Ascending aorta (tissue), 2 donors: ENCODE data around the gene VKORC1. TPM values are rescaled to one million over a fixed set of nuclear protein-coding genes. Genes with fewer than 3 reads are reported as not detected.
A peak's percentile ranks its signal among the peaks of the same experiment; 100 is the strongest.

Source experiments
- DNase-seq, 2 donors: peaks; one replicate each; pipeline ENCODE4 v3.0.0-alpha.2; 2019; ENCODE audit warnings: low spot score in 2 of 2
- H3K27ac ChIP-seq, 2 donors: fragments of 200-600 bp; sonication (generic); one replicate each; pipeline ENCODE4 v1.5.1; 2016 to 2017; ENCODE audit warnings: mild to moderate bottlenecking in 1 of 2
- H3K27me3 ChIP-seq: fragments of 200-600 bp; sonication (generic); one replicate; pipeline ENCODE4 v1.5.1; 2017
- H3K36me3 ChIP-seq, 2 donors: fragments of 200-600 bp; sonication (generic); one replicate each; pipeline ENCODE4 v1.5.1; 2016
- H3K4me1 ChIP-seq, 2 donors: fragments of 200-600 bp; sonication (generic); one replicate each; pipeline ENCODE4 v1.5.1; 2016 to 2017; ENCODE audit warnings: mild to moderate bottlenecking in 1 of 2
- H3K4me3 ChIP-seq, 2 donors: fragments of 200-600 bp; sonication (generic); one replicate each; pipeline ENCODE4 v1.5.1; 2016 to 2017; ENCODE audit warnings: mild to moderate bottlenecking in 1 of 2
- H3K9me3 ChIP-seq, 2 donors: fragments of 200-600 bp; sonication (generic); one replicate each; pipeline ENCODE4 v1.5.1; 2016
- intact Hi-C: fragments of 100-400 bp; cut with DNase I; formaldehyde crosslinking; loops from one replicate; pipeline ENCODE4 v1.15.1; 2023
- total RNA-seq: library from RNA; depleted of rRNA; stranded (reverse); fragments of >200 nt; gene quantifications from one replicate; pipeline ENCODE4 v1.1.0, GENCODE V29; 2016
- TF ChIP-seq, protein P1 (sequence below), 3 experiments: fragments of 200-600 bp in 2 of 3; fragments of 450-650 bp in 1 of 3; sonication (generic) in 2 of 3; IDR thresholded peaks; one replicate each; pipeline ENCODE4 v1.5.1; 2016 to 2019; ENCODE audit warnings: antibody characterized with exemption in 3 of 3, mild to moderate bottlenecking in 1 of 3, moderate library complexity in 1 of 3

The VKORC1 gene
- total RNA-seq, 1 donor from 2014 or later = 227 TPM

DNA sequence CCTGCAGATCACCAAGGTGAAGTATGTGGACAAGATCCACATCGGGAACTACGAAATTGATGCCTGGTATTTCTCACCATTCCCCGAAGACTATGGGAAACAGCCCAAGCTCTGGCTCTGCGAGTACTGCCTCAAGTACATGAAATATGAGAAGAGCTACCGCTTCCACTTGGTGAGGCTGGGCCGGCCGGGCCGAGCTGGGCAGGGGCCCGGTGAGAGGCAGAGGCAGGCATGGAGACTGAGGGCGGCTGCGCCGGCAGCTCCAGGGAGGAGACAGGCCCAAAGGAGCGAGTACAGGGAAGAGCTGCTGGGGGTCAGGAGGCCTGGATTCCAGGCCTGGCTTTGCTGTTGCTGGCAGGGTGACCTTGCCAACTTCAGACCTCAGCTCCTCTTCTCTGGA is 32.6 kb upstream of the VKORC1 start:
- Histone ChIP-seq H3K27me3 (no peaks in the 10 kb centered on the region), H3K4me3 (no peak overlapping the region), H3K36me3 (peaks cover 50 to 95% of the 10 kb centered on the region in 2 donors), H3K4me1 (no peaks in the 10 kb centered on the region), H3K27ac (peak overlapping the region in 1 of 2 donors; percentile 67), H3K9me3 (no peaks in the 10 kb centered on the region)
- intact Hi-C loops = no loop called here
- TF ChIP-seq, protein P1, sequence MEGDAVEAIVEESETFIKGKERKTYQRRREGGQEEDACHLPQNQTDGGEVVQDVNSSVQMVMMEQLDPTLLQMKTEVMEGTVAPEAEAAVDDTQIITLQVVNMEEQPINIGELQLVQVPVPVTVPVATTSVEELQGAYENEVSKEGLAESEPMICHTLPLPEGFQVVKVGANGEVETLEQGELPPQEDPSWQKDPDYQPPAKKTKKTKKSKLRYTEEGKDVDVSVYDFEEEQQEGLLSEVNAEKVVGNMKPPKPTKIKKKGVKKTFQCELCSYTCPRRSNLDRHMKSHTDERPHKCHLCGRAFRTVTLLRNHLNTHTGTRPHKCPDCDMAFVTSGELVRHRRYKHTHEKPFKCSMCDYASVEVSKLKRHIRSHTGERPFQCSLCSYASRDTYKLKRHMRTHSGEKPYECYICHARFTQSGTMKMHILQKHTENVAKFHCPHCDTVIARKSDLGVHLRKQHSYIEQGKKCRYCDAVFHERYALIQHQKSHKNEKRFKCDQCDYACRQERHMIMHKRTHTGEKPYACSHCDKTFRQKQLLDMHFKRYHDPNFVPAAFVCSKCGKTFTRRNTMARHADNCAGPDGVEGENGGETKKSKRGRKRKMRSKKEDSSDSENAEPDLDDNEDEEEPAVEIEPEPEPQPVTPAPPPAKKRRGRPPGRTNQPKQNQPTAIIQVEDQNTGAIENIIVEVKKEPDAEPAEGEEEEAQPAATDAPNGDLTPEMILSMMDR (IDR thresholded peaks at IDR 0.05) = no peak
- no peak for DNase-seq

DNA sequence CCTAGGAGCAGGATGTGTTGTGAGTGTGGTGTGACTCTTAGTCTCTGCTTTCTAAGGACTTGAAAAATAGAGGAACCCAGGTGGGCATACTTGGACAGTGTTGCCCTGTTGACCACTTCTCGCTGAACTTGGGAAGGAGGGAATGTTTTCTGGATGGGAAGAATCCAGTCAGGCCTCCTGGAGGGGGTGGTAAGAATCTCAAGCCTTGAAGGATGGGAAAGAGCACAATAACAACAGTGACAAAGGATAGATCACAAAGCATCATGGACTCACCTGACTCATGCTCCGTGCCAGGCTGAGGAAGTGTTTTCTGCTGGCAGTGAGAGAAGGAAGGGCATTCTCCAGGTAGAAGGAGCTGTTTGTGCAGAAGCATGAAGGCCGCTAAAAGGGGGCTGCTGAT is 31.2 kb upstream of the VKORC1 start:
- H3K9me3 ChIP-seq = no peaks in the 10 kb centered on the region
- TF ChIP-seq, protein P1 (IDR thresholded peaks at IDR 0.05) = no peak
- H3K27me3 ChIP-seq = no peaks in the 10 kb centered on the region
- H3K4me1 ChIP-seq = no peaks in the 10 kb centered on the region
- H3K4me3 ChIP-seq = no peak overlapping the region
- no peak for DNase-seq
- peaks cover 51 to 96% of the 10 kb centered on the region in 2 donors for H3K36me3 ChIP-seq
- intact Hi-C loops = no loop called here
- no peak overlapping the region for H3K27ac ChIP-seq

DNA sequence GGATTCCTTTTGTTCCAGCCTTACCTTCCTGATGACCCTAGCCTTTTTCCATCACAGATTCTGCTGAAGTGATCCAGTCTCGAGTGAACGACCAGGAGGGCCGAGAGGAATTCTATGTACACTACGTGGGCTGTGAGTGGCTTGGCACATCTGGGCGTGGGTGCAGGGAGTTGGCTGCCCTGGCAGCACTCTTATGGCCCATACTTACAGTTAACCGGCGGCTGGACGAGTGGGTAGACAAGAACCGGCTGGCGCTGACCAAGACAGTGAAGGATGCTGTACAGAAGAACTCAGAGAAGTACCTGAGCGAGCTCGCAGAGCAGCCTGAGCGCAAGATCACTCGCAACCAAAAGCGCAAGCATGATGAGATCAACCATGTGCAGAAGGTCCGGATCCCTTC is 25.5 kb upstream of the VKORC1 start:
- Histone ChIP-seq H3K36me3 (peaks cover 29 to 55% of the 10 kb centered on the region in 2 donors), H3K27ac (peak overlapping the region in 1 of 2 donors; percentile 97), H3K27me3 (no peaks in the 10 kb centered on the region), H3K4me3 (no peak overlapping the region), H3K9me3 (no peaks in the 10 kb centered on the region), H3K4me1 (peaks cover 0 to 13% of the 10 kb centered on the region in 2 donors)
- TF ChIP-seq, protein P1 (IDR thresholded peaks at IDR 0.05) = no peak
- no peak for DNase-seq
- intact Hi-C loops = no loop called here

DNA sequence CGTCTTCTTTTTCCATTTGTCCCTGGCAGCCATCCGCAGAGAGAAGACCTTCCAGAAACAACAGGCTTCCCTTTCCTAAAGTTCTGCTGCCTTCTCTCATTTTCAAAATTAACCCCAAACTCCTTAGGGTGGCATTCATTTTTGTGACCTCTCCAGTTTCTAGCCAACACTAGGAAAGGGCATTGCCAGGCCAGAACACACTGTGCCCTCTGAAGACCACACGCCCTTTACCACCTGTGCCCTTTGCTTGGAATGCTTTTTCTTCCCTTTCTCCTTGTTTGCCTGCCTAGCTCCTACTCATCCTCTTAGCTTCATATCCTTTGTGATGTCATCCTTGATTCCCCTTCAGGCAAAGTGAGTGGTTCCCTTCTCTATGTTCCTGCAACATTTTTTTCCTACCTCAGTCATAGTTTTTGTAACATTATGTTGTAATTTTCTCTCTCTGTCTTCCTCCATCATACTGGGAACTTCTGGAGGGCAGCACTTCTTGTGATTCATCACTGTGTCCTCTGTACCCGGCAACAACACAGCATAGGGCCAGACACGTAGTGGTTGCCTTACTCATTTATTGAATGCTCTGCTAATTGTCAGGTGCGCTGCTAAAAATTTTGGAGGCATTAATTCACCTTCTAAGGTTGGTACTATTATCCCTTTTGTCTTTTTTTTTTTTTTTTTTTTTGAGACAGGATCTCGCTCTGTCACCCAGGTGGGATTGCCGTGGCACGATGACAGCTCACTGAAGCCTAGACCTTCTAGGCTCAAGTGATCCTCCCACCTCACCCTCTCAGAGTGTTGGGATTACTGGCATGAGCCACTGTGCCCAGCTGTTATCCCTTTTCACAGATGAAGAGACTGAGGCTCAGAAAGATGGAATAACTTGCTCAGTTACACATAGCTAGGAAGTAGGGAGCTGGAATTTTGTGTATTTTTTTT is 23.9 kb upstream of the VKORC1 start:
- intact Hi-C loops = loop anchor here (1.0 kb wide), 1 partner anchor 20 kb away; no protein-coding TSS in a partner anchor
- no peaks in the 10 kb centered on the region for H3K27me3 ChIP-seq

DNA sequence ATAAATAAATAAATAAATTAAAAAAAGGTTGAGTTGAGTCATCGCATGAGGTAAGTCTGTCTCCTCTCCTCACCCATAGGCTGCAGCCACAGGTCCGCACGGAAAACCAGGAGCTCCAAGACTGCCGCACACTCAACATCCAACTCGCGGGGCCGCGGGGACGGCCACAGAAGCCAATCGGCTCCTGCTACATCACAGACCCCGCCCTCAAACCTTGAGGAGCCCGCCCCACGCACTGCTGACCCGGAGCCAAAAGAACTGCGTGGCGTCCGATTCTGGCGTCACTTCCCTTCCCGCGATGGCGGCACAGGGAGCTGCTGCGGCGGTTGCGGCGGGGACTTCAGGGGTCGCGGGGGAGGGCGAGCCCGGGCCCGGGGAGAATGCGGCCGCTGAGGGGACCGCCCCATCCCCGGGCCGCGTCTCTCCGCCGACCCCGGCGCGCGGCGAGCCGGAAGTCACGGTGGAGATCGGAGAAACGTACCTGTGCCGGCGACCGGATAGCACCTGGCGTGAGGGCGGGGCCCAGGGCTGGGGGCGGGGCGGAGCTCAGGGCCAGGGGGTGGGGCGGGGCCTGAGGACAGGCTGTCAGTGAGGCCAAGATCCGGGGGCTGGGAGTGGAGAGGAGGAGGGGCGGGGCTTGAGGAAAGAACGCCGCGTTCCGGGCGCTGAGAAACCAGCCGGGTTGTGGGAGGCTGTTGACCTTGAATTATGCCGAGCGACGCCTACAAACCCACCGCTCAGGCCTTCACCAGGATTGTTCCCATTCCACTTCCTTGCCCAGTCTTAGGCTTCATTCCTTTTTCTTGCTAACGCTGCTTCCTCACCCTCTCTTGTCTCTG is 23.0 kb upstream of the VKORC1 start, which contains the start of gene KAT8:
Gene KAT8, plus strand, starts transcription at position 281 of the 839 bp plus-strand sequence. Its CDS starts 18 bp downstream, at position 299.
- peak within 1 kb of the TSS; percentile 81 to 88 for H3K4me3 ChIP-seq
- peaks cover 0 to 13% of the 10 kb centered on the region in 2 donors for H3K4me1 ChIP-seq
- peak; percentile 97 to 99 for DNase-seq
- peaks cover 28 to 35% of the 10 kb centered on the region in 2 donors for H3K36me3 ChIP-seq
- no peaks in the 10 kb centered on the region for H3K9me3 ChIP-seq
- peak within 1 kb of the TSS; percentile 97 for H3K27ac ChIP-seq
- H3K27me3 ChIP-seq = no peaks in the 10 kb centered on the region
- intact Hi-C loops = loop anchor here (1.0 kb wide), 4 partner anchors 21 to 342 kb away; partner anchors contain the start of genes ARMC5, ZNF646 and ZNF668
- TF ChIP-seq, protein P1 (IDR thresholded peaks at IDR 0.05) = no peak

More for the DNA sequence above, 23.9 kb upstream of the VKORC1 start:
- Histone ChIP-seq H3K4me1 (peaks cover 0 to 13% of the 10 kb centered on the region in 2 donors), H3K36me3 (peaks cover 29 to 40% of the 10 kb centered on the region in 2 donors), H3K27ac (peak overlapping the region; percentile 97), H3K4me3 (peak overlapping the region; percentile 81 to 88), H3K9me3 (no peaks in the 10 kb centered on the region)
- no peak for DNase-seq
- TF ChIP-seq, protein P1 (IDR thresholded peaks at IDR 0.05) = no peak
